NCI-H345 (cell line): Measurements from ENCODE around the gene MVD.
A peak's percentile ranks its signal among the peaks of the same experiment; 100 is the strongest.
"Not testable (repeated sequence)": the region's sequence is repeated elsewhere in the genome, so short reads cannot be mapped to it uniquely, and the experiment has no call there.

Experiments
- DNase-seq: peaks from one replicate; lab custom pipeline; 2025; lab: John Stamatoyannopoulos, UW

The MVD gene

GRCh38 chr16:88624977-88625576, 37.8 kb downstream of the MVD start:
- DNase-seq: no peak

GRCh38 chr16:88624481-88624880, 38.4 kb downstream of the MVD start:
- no peak for DNase-seq

GRCh38 chr16:88623858-88624257, 39.0 kb downstream of the MVD start:
- DNase-seq: no peak

- no peak for DNase-seq
Measured at GRCh38 chr16:88622866-88623265, 40.0 kb downstream of the MVD start.

GRCh38 chr16:88622125-88622524, 40.8 kb downstream of the MVD start:
- no peak for DNase-seq

GRCh38 chr16:88619859-88620815, 42.8 kb downstream of the MVD start:
- DNase-seq: no peak

- no peak for DNase-seq
Measured at GRCh38 chr16:88618956-88619667, 43.8 kb downstream of the MVD start.

- no peak for DNase-seq
Measured at GRCh38 chr16:88618182-88618955, 44.5 kb downstream of the MVD start.

GRCh38 chr16:88617268-88618031, 45.4 kb downstream of the MVD start:
- peak; percentile 49 for DNase-seq

- no peak for DNase-seq
Measured at GRCh38 chr16:88616736-88617135, 46.2 kb downstream of the MVD start.

GRCh38 chr16:88616320-88616719, 46.6 kb downstream of the MVD start:
- no peak for DNase-seq

- DNase-seq: no peak
Measured at GRCh38 chr16:88614818-88615580, 47.9 kb downstream of the MVD start.

- DNase-seq: no peak
Measured at GRCh38 chr16:88613911-88614817, 48.7 kb downstream of the MVD start.

GRCh38 chr16:88613293-88613692, 49.6 kb downstream of the MVD start:
- DNase-seq: no peak

- no peak for DNase-seq
Measured at GRCh38 chr16:88610909-88611812, 51.7 kb downstream of the MVD start.

GRCh38 chr16:88610080-88610479, 52.8 kb downstream of the MVD start:
- no peak for DNase-seq

- DNase-seq: not testable (repeated sequence)
Measured at GRCh38 chr16:88609426-88609825, 53.5 kb downstream of the MVD start.

GRCh38 chr16:88608076-88608475, 54.8 kb downstream of the MVD start:
- no peak for DNase-seq
